SK-N-SH treated with all-trans-retinoic acid at 6 μM for 48 hours (cell line): ENCODE measurements around the gene FBN3.

ENCODE experiments used
- ATAC-seq: fragments of 200-7000 bp; cut with Tn5 transposase; 3 replicates; pipeline ENCODE4 v1.9.1; 2020; ENCODE audit warnings: mild to moderate bottlenecking, moderate library complexity
- ARNTL ChIP-seq: fragments of 450-650 bp; formaldehyde crosslinking; IDR thresholded peaks from 2 replicates; pipeline ENCODE4 v1.5.0; 2020; ENCODE audit warnings: low read depth, mild to moderate bottlenecking, moderate library complexity, borderline replicate concordance
- BACH2 ChIP-seq: fragments of 250-450 bp; sonication (Bioruptor Pico); IDR thresholded peaks from 2 replicates; pipeline ENCODE4 v1.9.0; 2021; ENCODE audit warnings: mild to moderate bottlenecking, borderline replicate concordance
- CREB5 ChIP-seq: fragments of 250-450 bp; sonication (Bioruptor Pico); IDR thresholded peaks from 2 replicates; pipeline ENCODE4 v1.5.1; 2020; ENCODE audit warnings: low read depth, mild to moderate bottlenecking, moderate library complexity
- CSDC2 ChIP-seq: fragments of 250-450 bp; sonication (Bioruptor Pico); IDR thresholded peaks from 2 replicates; pipeline ENCODE4 v1.5.0; 2020; ENCODE audit warnings: mild to moderate bottlenecking, moderate library complexity
- CSRNP3 ChIP-seq: fragments of 250-450 bp; sonication (Bioruptor Pico); IDR thresholded peaks from 2 replicates; pipeline ENCODE4 v1.5.1; 2021; ENCODE audit warnings: mild to moderate bottlenecking, moderate library complexity
- ESRRG ChIP-seq: fragments of 250-450 bp; sonication (Bioruptor Pico); IDR thresholded peaks from 2 replicates; pipeline ENCODE4 v1.6.1; 2021; ENCODE audit warnings: mild to moderate bottlenecking
- GLIS3 ChIP-seq: fragments of 250-450 bp; sonication (Bioruptor Pico); IDR thresholded peaks from 2 replicates; pipeline ENCODE4 v1.5.0; 2020; ENCODE audit warnings: mild to moderate bottlenecking, moderate library complexity
- OSR1 ChIP-seq: fragments of 250-450 bp; sonication (Bioruptor Pico); IDR thresholded peaks from 2 replicates; pipeline ENCODE4 v1.8.0; 2022; ENCODE audit warnings: moderate library complexity, mild to moderate bottlenecking, inconsistent platforms
- PATZ1 ChIP-seq: fragments of 250-450 bp; sonication (Bioruptor Pico); IDR thresholded peaks from 2 replicates; pipeline ENCODE4 v1.8.0; 2020; ENCODE audit warnings: mild to moderate bottlenecking, moderate library complexity, borderline replicate concordance
- POU6F1 ChIP-seq: fragments of 250-450 bp; sonication (Bioruptor Pico); IDR thresholded peaks from 2 replicates; pipeline ENCODE4 v1.8.0; 2021; ENCODE audit warnings: low read depth, mild to moderate bottlenecking, moderate library complexity, borderline replicate concordance
- PPARA ChIP-seq: fragments of 250-450 bp; sonication (Bioruptor Pico); IDR thresholded peaks from 2 replicates; pipeline ENCODE4 v1.5.0; 2020; ENCODE audit warnings: mild to moderate bottlenecking, borderline replicate concordance
- RARB ChIP-seq: fragments of 250-450 bp; sonication (Bioruptor Pico); IDR thresholded peaks from 2 replicates; pipeline ENCODE4 v1.8.0; 2021; ENCODE audit warnings: mild to moderate bottlenecking, moderate library complexity
- SNAI2 ChIP-seq: fragments of 250-450 bp; sonication (Bioruptor Pico); IDR thresholded peaks from 2 replicates; pipeline ENCODE4 v1.5.0; 2020; ENCODE audit warnings: mild to moderate bottlenecking, moderate library complexity
- TOX ChIP-seq: fragments of 250-450 bp; sonication (Bioruptor Pico); IDR thresholded peaks from 2 replicates; pipeline ENCODE4 v1.8.0; 2021; ENCODE audit warnings: mild to moderate bottlenecking, moderate library complexity, borderline replicate concordance
- TSHZ2 ChIP-seq: fragments of 250-450 bp; sonication (Bioruptor Pico); IDR thresholded peaks from 2 replicates; pipeline ENCODE4 v1.5.0; 2020; ENCODE audit warnings: mild to moderate bottlenecking, moderate library complexity
- ZC3H10 ChIP-seq: fragments of 250-450 bp; sonication (Bioruptor Pico); IDR thresholded peaks from 2 replicates; pipeline ENCODE4 v1.5.1; 2021; ENCODE audit warnings: mild to moderate bottlenecking, moderate library complexity
- ZFP3 ChIP-seq: fragments of 250-450 bp; sonication (Bioruptor Pico); IDR thresholded peaks from 2 replicates; pipeline ENCODE4 v1.5.0; 2020; ENCODE audit warnings: mild to moderate bottlenecking, moderate library complexity
- ZFP30 ChIP-seq: fragments of 450-650 bp; formaldehyde crosslinking; IDR thresholded peaks from 2 replicates; pipeline ENCODE4 v1.5.0; 2022; ENCODE audit warnings: mild to moderate bottlenecking, moderate library complexity
- ZNF565 ChIP-seq: fragments of 450-650 bp; formaldehyde crosslinking; conservative IDR thresholded peaks from 2 replicates; pipeline ENCODE4 v1.5.0; 2020; ENCODE audit warnings: low read depth, mild to moderate bottlenecking, moderate library complexity
- ZNF70 ChIP-seq: fragments of 450-650 bp; formaldehyde crosslinking; IDR thresholded peaks from 2 replicates; pipeline ENCODE4 v1.5.0; 2020; ENCODE audit warnings: mild to moderate bottlenecking, moderate library complexity
- ZNF8 ChIP-seq: fragments of 450-650 bp; formaldehyde crosslinking; IDR thresholded peaks from 2 replicates; pipeline ENCODE4 v1.5.0; 2020; ENCODE audit warnings: mild to moderate bottlenecking, moderate library complexity

FBN3 gene

GRCh38 chr19:8147582-8147978, 1.8 kb downstream of the FBN3 start (continued):
- no peak for TF ChIP-seq ZFP3
- TF ChIP-seq POU6F1 (CRISPR knock-in tag), result no peak

- TF ChIP-seq ZNF8 (CRISPR knock-in tag), result no peak
- no peak for TF ChIP-seq BACH2 (CRISPR knock-in tag)
- TF ChIP-seq ARNTL (CRISPR knock-in tag), result no peak
- no peak for TF ChIP-seq ZC3H10 (CRISPR knock-in tag)
- no peak for TF ChIP-seq ZNF70 (CRISPR knock-in tag)
- no peak for TF ChIP-seq ESRRG (CRISPR knock-in tag)
- TF ChIP-seq RARB (CRISPR knock-in tag), result no peak
- TF ChIP-seq CSDC2 (CRISPR knock-in tag), result no peak
- no peak for ATAC-seq
These were observed 2.4 kb downstream of the FBN3 start for GRCh38 chr19:8146877-8147581.

- TF ChIP-seq PATZ1 (CRISPR knock-in tag) (no peak), SNAI2 (CRISPR knock-in tag) (no peak), BACH2 (CRISPR knock-in tag) (no peak), TOX (CRISPR knock-in tag) (no peak), CSRNP3 (no peak), PPARA (no peak), ZC3H10 (CRISPR knock-in tag) (no peak), ZNF8 (CRISPR knock-in tag) (no peak), ZNF70 (CRISPR knock-in tag) (no peak), ZNF565 (CRISPR knock-in tag) (no peak), ZFP3 (no peak), POU6F1 (CRISPR knock-in tag) (no peak), TSHZ2 (no peak), ESRRG (CRISPR knock-in tag) (no peak)
- ATAC-seq, result no peak
These were observed 5.0 kb downstream of the FBN3 start for GRCh38 chr19:8144273-8144995.

GRCh38 chr19:8143041-8143440, 6.4 kb downstream of the FBN3 start:
- TF ChIP-seq ZNF70 (CRISPR knock-in tag) (no peak), ZFP30 (no peak), CREB5 (no peak), POU6F1 (CRISPR knock-in tag) (no peak), ZFP3 (no peak), ZNF565 (CRISPR knock-in tag) (no peak), TOX (CRISPR knock-in tag) (no peak), OSR1 (CRISPR knock-in tag) (no peak), ESRRG (CRISPR knock-in tag) (no peak), GLIS3 (CRISPR knock-in tag) (no peak), CSDC2 (CRISPR knock-in tag) (no peak), BACH2 (CRISPR knock-in tag) (no peak), RARB (CRISPR knock-in tag) (no peak), PPARA (no peak)
- ATAC-seq, result peak; percentile 15; the same call in 1 of the 3 replicates
